GM23338 (cell line): ENCODE data around the gene MANSC1. TPM values are rescaled to one million over a fixed set of nuclear protein-coding genes. Genes with fewer than 3 reads are reported as not detected.

Experiments used
- ATAC-seq: fragments of 200-7000 bp; cut with Tn5 transposase; 3 replicates; pipeline ENCODE4 v1.9.1; 2020
- DNase-seq: peaks from one replicate; pipeline ENCODE4 v3.0.0-alpha.2; 2015; ENCODE audit warnings: low spot score
- H2AFZ ChIP-seq: fragments of 200-600 bp; sonication (generic); 2 replicates; pipeline ENCODE4 v1.8.0; 2016; ENCODE audit warnings: antibody characterized with exemption, mild to moderate bottlenecking, moderate library complexity
- H3F3A ChIP-seq: fragments of 200-600 bp; sonication (generic); replicated peaks from 2 replicates; pipeline ENCODE4 v1.8.0; 2017; ENCODE audit warnings: antibody characterized with exemption, mixed run types, low read depth
- H3K27ac ChIP-seq: fragments of 200-600 bp; sonication (generic); 2 replicates; pipeline ENCODE4 v1.6.1; 2016; ENCODE audit warnings: low read depth
- H3K27me3 ChIP-seq: fragments of 200-600 bp; sonication (generic); 2 replicates; pipeline ENCODE4 v1.8.0; 2016; ENCODE audit warnings: mild to moderate bottlenecking, mixed run types, moderate library complexity; ENCODE audit not compliant: insufficient read depth
- H3K36me3 ChIP-seq: fragments of 200-600 bp; sonication (generic); 2 replicates; pipeline ENCODE4 v1.8.0; 2016; ENCODE audit warnings: mild to moderate bottlenecking; ENCODE audit not compliant: insufficient read depth
- H3K4me1 ChIP-seq: fragments of 200-600 bp; sonication (generic); 2 replicates; pipeline ENCODE4 v1.8.0; 2016; ENCODE audit warnings: mild to moderate bottlenecking, moderate library complexity; ENCODE audit not compliant: insufficient read depth
- H3K4me2 ChIP-seq: fragments of 200-600 bp; sonication (generic); 2 replicates; pipeline ENCODE4 v1.7.1; 2017; ENCODE audit warnings: mixed run types
- H3K4me3 ChIP-seq: fragments of 200-600 bp; sonication (generic); 2 replicates; pipeline ENCODE4 v1.6.1; 2016; ENCODE audit warnings: mixed run types
- H3K79me2 ChIP-seq: fragments of 200-600 bp; sonication (generic); replicated peaks from 2 replicates; pipeline ENCODE4 v1.8.0; 2017; ENCODE audit warnings: mild to moderate bottlenecking; ENCODE audit not compliant: insufficient read depth
- H3K9me2 ChIP-seq: fragments of 200-600 bp; sonication (generic); 2 replicates; pipeline ENCODE4 v1.8.0; 2017; ENCODE audit not compliant: insufficient read depth
- H4K20me1 ChIP-seq: fragments of 200-600 bp; sonication (generic); replicated peaks from 2 replicates; pipeline ENCODE4 v1.8.0; 2017; ENCODE audit warnings: mild to moderate bottlenecking; ENCODE audit not compliant: insufficient read depth
- H3K27ac Mint-ChIP-seq: 2 replicates; pipeline ENCODE4 v1.8.0; 2020; ENCODE audit warnings: inconsistent platforms, mild to moderate bottlenecking, moderate library complexity, mixed read lengths
- H3K27me3 Mint-ChIP-seq: 3 replicates; pipeline ENCODE4 v1.8.0; 2022; ENCODE audit warnings: low read depth, mild to moderate bottlenecking, moderate library complexity, mixed read lengths, inconsistent platforms; ENCODE audit not compliant: insufficient read depth, poor library complexity
- H3K36me3 Mint-ChIP-seq: 3 replicates; pipeline ENCODE4 v1.8.0; 2021; ENCODE audit warnings: low read depth, mild to moderate bottlenecking, inconsistent platforms, moderate library complexity, mixed read lengths
- H3K4me1 Mint-ChIP-seq: 3 replicates; pipeline ENCODE4 v1.8.0; 2020; ENCODE audit warnings: mild to moderate bottlenecking, inconsistent platforms, mixed read lengths
- H3K4me3 Mint-ChIP-seq: 3 replicates; pipeline ENCODE4 v1.8.0; 2021; ENCODE audit warnings: moderate library complexity, mild to moderate bottlenecking, inconsistent platforms, mixed read lengths
- H3K9me3 Mint-ChIP-seq: 3 replicates; pipeline ENCODE4 v1.8.0; 2020; ENCODE audit warnings: moderate library complexity, mild to moderate bottlenecking, inconsistent platforms, mixed read lengths
- polyA plus RNA-seq: library from polyadenylated mRNA; unstranded; fragments of >200 nt; fragmentation: Nextera tagmentation; extraction: Ambion mirVana; gene quantifications from 2 replicates; pipeline ENCODE4 v1.2.1, GENCODE V29; 2016
- total RNA-seq: library from RNA; depleted of rRNA; stranded (reverse); fragments of >200 nt; shearing (Covaris generic); gene quantifications from 2 replicates; pipeline ENCODE4 v1.2.3, GENCODE V29; 2014
- TF ChIP-seq, protein P1 (sequence below), 2 experiments: fragments of 200-600 bp in 1 of 2; sonication (generic) in 1 of 2; conservative IDR thresholded peaks; 2 replicates each; pipeline versions ENCODE4 v1.5.1 to v1.6.1; 2016 to 2017; ENCODE audit warnings: antibody characterized with exemption in 2 of 2, low read depth in 2 of 2, mild to moderate bottlenecking in 2 of 2, moderate library complexity in 1 of 2
- TF ChIP-seq, protein P2 (sequence below): fragments of 250-450 bp; sonication (Bioruptor Pico); IDR thresholded peaks from 2 replicates; pipeline ENCODE4 v1.5.0; 2020; ENCODE audit warnings: mild to moderate bottlenecking, moderate library complexity
- TF ChIP-seq, protein P3 (sequence below): IDR thresholded peaks from 2 replicates; pipeline ENCODE4 v1.6.1; 2016; ENCODE audit warnings: antibody characterized with exemption

MANSC1 gene
- total and polyA plus RNA-seq, 2 experiments from 2014 or later: 4.4 to 5.1 TPM

DNA sequence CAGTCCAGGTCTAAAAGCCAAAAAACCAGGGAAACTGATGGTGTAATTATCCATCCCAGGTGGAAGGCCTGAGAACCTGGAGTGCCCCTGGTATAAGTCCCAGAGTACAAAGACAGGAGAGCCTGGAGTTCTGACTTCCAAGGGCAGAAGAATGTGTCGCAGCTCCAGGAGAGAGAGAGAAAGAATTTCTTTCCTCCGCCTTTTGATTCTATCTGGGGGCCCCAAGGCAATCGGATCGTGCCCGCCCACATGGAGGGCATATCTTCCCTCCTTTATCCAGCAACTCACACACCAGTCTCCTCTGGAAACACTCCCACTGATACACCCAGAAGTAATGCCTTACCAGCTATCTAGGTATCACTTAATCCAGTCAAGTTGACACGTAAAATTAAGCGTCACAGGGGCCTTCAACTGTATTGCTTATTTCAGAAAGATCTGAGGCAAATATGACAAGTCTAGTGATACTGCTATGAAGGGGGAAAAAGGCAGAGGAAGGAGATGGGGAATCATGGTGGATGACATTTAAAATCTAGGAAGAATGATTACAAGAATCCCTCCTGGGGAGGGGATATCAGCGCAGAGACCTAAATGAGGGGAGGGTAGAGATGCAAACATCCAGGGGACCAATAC lies 52.7 kb downstream of the MANSC1 start (continued):
- TF ChIP-seq, protein P1, sequence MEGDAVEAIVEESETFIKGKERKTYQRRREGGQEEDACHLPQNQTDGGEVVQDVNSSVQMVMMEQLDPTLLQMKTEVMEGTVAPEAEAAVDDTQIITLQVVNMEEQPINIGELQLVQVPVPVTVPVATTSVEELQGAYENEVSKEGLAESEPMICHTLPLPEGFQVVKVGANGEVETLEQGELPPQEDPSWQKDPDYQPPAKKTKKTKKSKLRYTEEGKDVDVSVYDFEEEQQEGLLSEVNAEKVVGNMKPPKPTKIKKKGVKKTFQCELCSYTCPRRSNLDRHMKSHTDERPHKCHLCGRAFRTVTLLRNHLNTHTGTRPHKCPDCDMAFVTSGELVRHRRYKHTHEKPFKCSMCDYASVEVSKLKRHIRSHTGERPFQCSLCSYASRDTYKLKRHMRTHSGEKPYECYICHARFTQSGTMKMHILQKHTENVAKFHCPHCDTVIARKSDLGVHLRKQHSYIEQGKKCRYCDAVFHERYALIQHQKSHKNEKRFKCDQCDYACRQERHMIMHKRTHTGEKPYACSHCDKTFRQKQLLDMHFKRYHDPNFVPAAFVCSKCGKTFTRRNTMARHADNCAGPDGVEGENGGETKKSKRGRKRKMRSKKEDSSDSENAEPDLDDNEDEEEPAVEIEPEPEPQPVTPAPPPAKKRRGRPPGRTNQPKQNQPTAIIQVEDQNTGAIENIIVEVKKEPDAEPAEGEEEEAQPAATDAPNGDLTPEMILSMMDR (conservative IDR thresholded peaks at IDR 0.05; ENCODE audit: low read depth in 2 of 2): no peak

DNA sequence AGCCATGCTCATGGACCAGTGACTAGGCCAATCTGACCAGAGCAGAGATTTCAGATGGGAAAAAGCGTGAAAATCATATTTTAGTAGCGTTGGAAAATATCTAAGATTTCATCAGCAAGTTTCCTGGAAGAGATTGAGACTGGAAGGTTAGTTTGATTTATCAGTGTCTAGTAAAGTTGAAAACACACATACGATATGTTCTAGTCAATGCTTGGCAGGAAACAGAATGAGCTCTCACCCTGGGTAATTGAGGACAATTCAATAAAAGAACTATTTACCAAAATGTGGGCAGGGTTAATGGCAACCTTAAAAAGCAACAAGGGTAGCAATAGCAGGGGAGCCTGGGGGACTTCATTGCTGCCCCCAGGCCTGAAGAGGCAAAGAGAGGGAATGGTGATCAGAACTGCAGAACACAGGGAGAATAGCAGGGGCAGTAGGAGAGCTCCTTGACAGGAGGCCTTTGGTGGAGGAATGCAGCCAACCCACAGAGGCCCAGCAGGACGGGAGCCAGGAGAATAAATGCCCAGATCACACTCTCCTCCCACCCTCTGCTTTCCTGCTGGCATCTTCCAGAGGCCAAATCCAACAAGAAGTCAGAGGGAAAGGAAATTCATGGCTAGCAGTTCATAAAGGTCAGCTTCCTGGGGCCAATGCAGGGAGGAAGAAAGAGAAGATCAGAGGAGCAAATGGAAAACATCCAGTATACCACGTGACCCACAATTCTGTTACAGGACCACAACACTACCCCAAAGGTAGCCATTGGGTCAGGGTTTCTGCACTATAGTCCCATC lies 55.6 kb downstream of the MANSC1 start:
- TF ChIP-seq, protein P2, sequence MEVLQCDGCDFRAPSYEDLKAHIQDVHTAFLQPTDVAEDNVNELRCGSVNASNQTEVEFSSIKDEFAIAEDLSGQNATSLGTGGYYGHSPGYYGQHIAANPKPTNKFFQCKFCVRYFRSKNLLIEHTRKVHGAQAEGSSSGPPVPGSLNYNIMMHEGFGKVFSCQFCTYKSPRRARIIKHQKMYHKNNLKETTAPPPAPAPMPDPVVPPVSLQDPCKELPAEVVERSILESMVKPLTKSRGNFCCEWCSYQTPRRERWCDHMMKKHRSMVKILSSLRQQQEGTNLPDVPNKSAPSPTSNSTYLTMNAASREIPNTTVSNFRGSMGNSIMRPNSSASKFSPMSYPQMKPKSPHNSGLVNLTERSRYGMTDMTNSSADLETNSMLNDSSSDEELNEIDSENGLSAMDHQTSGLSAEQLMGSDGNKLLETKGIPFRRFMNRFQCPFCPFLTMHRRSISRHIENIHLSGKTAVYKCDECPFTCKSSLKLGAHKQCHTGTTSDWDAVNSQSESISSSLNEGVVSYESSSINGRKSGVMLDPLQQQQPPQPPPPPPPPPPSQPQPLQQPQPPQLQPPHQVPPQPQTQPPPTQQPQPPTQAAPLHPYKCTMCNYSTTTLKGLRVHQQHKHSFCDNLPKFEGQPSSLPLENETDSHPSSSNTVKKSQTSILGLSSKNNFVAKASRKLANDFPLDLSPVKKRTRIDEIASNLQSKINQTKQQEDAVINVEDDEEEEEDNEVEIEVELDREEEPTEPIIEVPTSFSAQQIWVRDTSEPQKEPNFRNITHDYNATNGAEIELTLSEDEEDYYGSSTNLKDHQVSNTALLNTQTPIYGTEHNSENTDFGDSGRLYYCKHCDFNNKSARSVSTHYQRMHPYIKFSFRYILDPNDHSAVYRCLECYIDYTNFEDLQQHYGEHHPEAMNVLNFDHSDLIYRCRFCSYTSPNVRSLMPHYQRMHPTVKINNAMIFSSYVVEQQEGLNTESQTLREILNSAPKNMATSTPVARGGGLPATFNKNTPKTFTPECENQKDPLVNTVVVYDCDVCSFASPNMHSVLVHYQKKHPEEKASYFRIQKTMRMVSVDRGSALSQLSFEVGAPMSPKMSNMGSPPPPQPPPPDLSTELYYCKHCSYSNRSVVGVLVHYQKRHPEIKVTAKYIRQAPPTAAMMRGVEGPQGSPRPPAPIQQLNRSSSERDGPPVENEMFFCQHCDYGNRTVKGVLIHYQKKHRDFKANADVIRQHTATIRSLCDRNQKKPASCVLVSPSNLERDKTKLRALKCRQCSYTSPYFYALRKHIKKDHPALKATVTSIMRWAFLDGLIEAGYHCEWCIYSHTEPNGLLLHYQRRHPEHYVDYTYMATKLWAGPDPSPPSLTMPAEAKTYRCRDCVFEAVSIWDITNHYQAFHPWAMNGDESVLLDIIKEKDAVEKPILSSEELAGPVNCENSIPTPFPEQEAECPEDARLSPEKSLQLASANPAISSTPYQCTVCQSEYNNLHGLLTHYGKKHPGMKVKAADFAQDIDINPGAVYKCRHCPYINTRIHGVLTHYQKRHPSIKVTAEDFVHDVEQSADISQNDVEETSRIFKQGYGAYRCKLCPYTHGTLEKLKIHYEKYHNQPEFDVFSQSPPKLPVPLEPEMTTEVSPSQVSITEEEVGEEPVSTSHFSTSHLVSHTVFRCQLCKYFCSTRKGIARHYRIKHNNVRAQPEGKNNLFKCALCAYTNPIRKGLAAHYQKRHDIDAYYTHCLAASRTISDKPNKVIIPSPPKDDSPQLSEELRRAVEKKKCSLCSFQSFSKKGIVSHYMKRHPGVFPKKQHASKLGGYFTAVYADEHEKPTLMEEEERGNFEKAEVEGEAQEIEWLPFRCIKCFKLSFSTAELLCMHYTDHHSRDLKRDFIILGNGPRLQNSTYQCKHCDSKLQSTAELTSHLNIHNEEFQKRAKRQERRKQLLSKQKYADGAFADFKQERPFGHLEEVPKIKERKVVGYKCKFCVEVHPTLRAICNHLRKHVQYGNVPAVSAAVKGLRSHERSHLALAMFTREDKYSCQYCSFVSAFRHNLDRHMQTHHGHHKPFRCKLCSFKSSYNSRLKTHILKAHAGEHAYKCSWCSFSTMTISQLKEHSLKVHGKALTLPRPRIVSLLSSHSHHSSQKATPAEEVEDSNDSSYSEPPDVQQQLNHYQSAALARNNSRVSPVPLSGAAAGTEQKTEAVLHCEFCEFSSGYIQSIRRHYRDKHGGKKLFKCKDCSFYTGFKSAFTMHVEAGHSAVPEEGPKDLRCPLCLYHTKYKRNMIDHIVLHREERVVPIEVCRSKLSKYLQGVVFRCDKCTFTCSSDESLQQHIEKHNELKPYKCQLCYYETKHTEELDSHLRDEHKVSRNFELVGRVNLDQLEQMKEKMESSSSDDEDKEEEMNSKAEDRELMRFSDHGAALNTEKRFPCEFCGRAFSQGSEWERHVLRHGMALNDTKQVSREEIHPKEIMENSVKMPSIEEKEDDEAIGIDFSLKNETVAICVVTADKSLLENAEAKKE (CRISPR knock-in tag): peak; percentile 91
- TF ChIP-seq, protein P3, sequence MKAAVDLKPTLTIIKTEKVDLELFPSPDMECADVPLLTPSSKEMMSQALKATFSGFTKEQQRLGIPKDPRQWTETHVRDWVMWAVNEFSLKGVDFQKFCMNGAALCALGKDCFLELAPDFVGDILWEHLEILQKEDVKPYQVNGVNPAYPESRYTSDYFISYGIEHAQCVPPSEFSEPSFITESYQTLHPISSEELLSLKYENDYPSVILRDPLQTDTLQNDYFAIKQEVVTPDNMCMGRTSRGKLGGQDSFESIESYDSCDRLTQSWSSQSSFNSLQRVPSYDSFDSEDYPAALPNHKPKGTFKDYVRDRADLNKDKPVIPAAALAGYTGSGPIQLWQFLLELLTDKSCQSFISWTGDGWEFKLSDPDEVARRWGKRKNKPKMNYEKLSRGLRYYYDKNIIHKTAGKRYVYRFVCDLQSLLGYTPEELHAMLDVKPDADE: no peak
- Histone ChIP-seq H3F3A (no peaks in the 10 kb centered on the region), H3K27me3 (no peaks in the 10 kb centered on the region), H3K27ac (peak overlapping the region; percentile 59; the same call in 1 of the 2 replicates), H3K9me2 (no peaks in the 10 kb centered on the region), H3K4me2 (0 out of 2 replicates have a peak overlapping the region, but pooled peaks have one; percentile 26), H3K36me3 (no peaks in the 10 kb centered on the region), H2AFZ (peak overlapping the region; percentile 98), H3K79me2 (no peaks in the 10 kb centered on the region), H3K4me1 (peaks cover 20% of the 10 kb centered on the region), H4K20me1 (no peaks in the 10 kb centered on the region), H3K4me3 (no peak overlapping the region)
- Mint-ChIP-seq H3K27ac (no peak overlapping the region), H3K9me3 (no peaks in the 10 kb centered on the region; the same call in 2 of the 3 replicates), H3K27me3 (peaks cover 6% of the 10 kb centered on the region), H3K36me3 (no peaks in the 10 kb centered on the region), H3K4me3 (no peak overlapping the region; the same call in 2 of the 3 replicates), H3K4me1 (peaks cover 30% of the 10 kb centered on the region)
- ATAC-seq (peak; percentile 98), DNase-seq (peak; percentile 32)
